ACHN (cell line): ENCODE measurements around the gene H19.

Experiments
- DNase-seq: peaks from one replicate; pipeline ENCODE4 v3.0.0-alpha.2; 2015
- in situ Hi-C: cut with HindIII; loops from 2 replicates; pipeline ENCODE4 v1.10.0; 2017; ENCODE audit warnings: low sequenced_read_pairs, low pct_ligation_motif_present, low pct_unique_long_range_greater_than_20kb

The H19 gene

DNA sequence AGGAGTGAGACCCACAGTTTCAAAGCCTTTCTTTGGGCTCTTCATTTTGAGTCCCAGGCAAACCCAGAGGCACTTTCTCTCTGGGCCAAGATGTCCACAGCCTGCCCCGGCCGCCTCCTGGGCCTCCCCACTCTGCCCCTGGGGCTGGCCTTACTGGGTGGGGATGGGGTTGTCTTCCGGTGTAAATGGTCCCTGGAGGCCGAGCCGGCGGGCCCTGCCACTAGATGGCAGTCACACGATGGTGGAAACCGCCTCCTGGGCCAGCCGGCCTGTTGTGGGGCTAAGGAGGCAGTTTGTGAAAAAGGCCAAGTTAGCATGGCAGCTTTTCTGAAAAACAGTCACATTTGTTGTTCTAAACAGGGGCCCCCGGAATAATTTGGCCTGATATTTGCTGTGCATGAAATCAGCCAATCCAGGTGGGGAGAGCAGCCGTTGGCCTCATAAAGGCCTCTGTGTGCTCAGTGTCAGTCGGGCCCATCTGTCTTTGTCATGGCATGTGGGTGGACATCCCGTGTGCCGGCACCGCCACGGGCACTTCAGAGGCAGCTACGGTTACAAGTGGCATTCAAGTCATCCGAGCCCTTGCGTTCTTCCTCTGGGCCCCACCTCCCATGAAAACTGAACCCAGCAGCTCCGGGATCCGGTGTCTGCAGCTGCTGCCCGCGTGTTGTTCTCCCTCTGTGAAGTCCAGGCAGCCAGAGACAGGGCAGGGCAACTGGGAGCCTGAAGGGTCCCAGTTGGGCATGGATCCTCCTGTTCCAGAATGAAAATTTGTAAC lies 44.0 kb downstream of the H19 start:
- DNase-seq, result no peak
- in situ Hi-C loops, result no loop called here

- in situ Hi-C loops, result no loop called here
- no peak for DNase-seq
Measured at GRCh38 chr11:1952806-1953482, 44.7 kb downstream of the H19 start.

- in situ Hi-C loops, result no loop called here
- DNase-seq, result no peak
Measured at GRCh38 chr11:1949922-1950321, 47.7 kb downstream of the H19 start.

GRCh38 chr11:1949302-1949701 lies 48.3 kb downstream of the H19 start:
- DNase-seq, result no peak
- in situ Hi-C loops, result no loop called here

GRCh38 chr11:1948389-1948788 lies 49.3 kb downstream of the H19 start:
- in situ Hi-C loops, result no loop called here
- no peak for DNase-seq

DNA sequence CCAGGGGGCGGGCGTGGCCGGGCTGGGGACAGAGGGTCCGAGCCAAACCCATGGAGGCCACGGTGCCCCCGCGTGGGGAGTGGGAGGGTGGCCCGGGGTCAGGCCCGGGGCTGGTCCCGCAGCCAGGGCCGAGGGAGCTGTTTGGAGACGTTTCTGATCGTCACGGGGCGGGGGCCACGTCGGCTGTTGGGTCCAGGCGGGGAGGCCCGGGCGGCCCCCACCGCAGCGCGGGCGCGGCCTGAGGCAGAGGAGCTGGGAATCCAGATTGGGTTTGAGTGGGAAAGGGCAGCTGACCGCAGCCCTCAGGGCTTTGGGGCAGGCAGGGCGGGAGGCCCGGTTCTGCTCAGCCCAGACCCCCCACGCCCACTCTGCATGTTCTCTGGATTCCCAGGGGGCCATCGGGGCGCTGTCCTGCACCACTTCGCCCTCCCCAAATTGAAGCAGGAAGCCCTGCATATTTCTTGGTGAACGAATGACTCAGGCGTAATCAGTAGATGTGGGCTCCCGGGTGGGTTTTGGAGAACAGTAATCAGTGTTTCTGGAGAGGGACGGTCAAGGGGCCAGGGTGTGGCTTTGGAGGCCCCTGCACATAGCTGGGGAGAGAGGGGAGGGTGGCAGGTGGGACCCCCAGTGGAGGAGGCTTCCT lies 49.9 kb downstream of the H19 start:
- in situ Hi-C loops, result no loop called here
- no peak for DNase-seq

DNA sequence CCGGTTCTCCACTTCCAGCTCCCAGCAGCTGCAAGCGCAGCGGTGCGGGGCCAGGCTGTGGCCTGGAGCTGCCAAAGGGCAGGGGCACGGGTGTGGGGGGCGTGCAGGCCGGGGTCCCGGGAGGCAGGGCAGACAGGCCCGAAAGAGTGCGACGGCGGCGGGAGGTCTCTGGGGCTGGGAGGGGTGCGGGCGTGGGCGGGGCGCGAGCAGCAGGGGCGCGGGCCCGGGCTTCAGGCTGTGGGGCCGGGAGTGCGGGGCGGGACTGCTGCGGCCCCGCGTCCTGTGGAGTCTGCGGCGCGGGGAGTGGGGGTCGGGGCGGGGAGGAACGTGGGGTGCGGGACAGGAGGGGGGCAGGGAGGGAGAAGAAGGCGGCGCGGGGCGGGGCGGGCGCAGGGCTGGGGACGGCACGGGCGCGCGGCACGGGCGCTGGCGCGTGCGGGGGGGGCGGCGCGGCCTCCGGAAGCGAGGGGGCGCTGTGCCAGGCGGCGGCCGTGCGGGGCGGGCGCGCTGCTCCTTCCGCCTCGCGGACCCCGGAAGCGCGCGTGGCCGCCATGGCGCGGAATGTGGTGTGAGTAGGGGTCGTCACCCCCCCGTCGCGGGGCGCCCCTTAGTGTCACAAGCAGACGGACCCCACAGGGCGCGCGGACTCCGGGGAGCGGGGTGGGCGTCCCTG lies 50.7 kb downstream of the H19 start, which contains the start of gene MRPL23:
Gene MRPL23 (plus strand): TSS at position 521 of the 673 bp plus-strand sequence. CDS start 31 bp downstream, at position 552.
- no peak for DNase-seq
- in situ Hi-C loops, result no loop called here
